Upper lobe of left lung (tissue), 6 donors: Measurements from ENCODE around the gene VSTM2B. TPM values are rescaled to one million over a fixed set of nuclear protein-coding genes. Genes with fewer than 3 reads are reported as not detected.

Experiments used
- ATAC-seq, 2 donors: fragments of 200-7000 bp; cut with Tn5 transposase; one replicate each; pipeline ENCODE4 v1.9.1; 2022; ENCODE audit warnings: mild to moderate bottlenecking in 2 of 2, moderate library complexity in 2 of 2; ENCODE audit not compliant: low FRiP score in 2 of 2
- DNase-seq, 2 donors: peaks; one replicate each; pipeline ENCODE4 v3.0.0-alpha.2; 2019 to 2020
- H3K27ac ChIP-seq, 4 donors: fragments of 200-600 bp; sonication (generic); one replicate each; pipeline ENCODE4 v1.5.1; 2016 to 2019
- H3K27me3 ChIP-seq, 4 donors: fragments of 200-600 bp; sonication (generic); one replicate each; pipeline ENCODE4 v1.5.1; 2017 to 2019
- H3K36me3 ChIP-seq, 4 donors: fragments of 200-600 bp; sonication (generic); one replicate each; pipeline ENCODE4 v1.5.1; 2016 to 2019
- H3K4me1 ChIP-seq, 4 donors: fragments of 200-600 bp; sonication (generic); one replicate each; pipeline ENCODE4 v1.5.1; 2018 to 2019
- H3K4me3 ChIP-seq, 4 donors: fragments of 200-600 bp; sonication (generic); one replicate each; pipeline ENCODE4 v1.5.1; 2017 to 2019; ENCODE audit warnings: mild to moderate bottlenecking in 2 of 4, moderate library complexity in 1 of 4
- H3K9me3 ChIP-seq, 4 donors: fragments of 200-600 bp; sonication (generic); one replicate each; pipeline ENCODE4 v1.5.1; 2018 to 2019
- EP300 ChIP-seq, 4 donors: sonication (generic); formaldehyde crosslinking; IDR thresholded peaks; one replicate each; pipeline ENCODE4 v1.5.1; 2017; ENCODE audit warnings: antibody characterized with exemption in 4 of 4, control low read depth in 2 of 4
- POLR2A ChIP-seq, 4 donors: fragments of 450-650 bp; IDR thresholded peaks; one replicate each; pipeline ENCODE4 v1.5.1; 2016 to 2017; ENCODE audit warnings: antibody characterized with exemption in 4 of 4, mild to moderate bottlenecking in 2 of 4
- POLR2AphosphoS5 ChIP-seq, 2 donors: sonication (generic); formaldehyde crosslinking; IDR thresholded peaks; one replicate each; pipeline ENCODE4 v1.5.1; 2017; ENCODE audit warnings: antibody characterized with exemption in 2 of 2
- WGBS, 2 donors: methylation state at CpG; one replicate each; pipeline ENCODE4 v1.1.5; 2017 to 2018; 5-methylcytosine and 5-hydroxymethylcytosine counted together
- total RNA-seq, 6 donors: library from RNA; depleted of rRNA in 4 of 6; stranded (reverse); fragments of >200 nt in 4 of 6; gene quantifications; one replicate each; pipeline versions ENCODE4 v1.1.0 to v1.2.1, GENCODE V29; 2016 to 2021
- TF ChIP-seq, protein P1 (sequence below), 6 experiments: fragments of 450-650 bp in 4 of 6; fragments of 200-600 bp in 2 of 6; sonication (generic) in 2 of 6; IDR thresholded peaks; one replicate each; pipeline ENCODE4 v1.5.1; 2016 to 2019; ENCODE audit warnings: antibody characterized with exemption in 6 of 6
- donor health status: DM: no; HTN: no; CAD: no; lungs with moderate emphysema.
- donor health status: DM: no; HTN: yes; CAD: no; lungs with severe emphysema.

The VSTM2B gene
- total RNA-seq, 6 donors from 2014 or later = not detected

DNA sequence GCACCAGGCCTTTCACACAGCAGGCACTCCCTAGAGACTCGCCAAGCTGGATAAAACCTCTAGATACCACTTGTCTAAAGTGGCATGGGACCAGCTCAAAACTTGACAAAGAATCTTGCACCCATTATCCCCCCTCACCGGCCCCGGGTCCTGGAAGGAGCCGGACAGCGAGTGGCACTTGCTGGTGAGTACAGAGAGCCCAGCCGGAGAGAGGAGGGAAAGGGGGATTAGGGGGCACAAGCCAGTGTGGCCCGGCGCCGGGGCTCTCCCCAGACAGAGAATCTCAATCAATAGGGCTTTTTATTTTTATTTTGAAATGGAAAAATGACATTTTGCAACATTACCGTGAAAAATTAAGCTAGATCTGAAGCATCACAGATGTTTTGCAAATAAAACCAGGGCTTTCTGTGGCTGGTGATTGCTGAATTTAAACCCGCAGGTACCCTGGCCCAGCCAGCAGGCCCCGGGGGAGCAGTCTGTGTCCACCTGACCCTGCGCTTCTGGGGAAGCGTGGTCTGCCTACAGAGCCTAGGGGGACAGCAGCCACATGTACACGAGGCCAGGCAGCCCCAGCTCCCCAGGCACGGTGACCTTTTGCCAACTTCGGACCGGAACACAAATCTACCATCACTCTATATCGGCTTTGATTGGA is 10.0 kb upstream of the VSTM2B start:
- WGBS, 2 donors = 70 to 73% methylated on average over 19 of the region's 19 CpGs
- Histone ChIP-seq H3K27ac (no peak overlapping the region), H3K9me3 (no peaks in the 10 kb centered on the region), H3K4me3 (no peak overlapping the region), H3K4me1 (no peaks in the 10 kb centered on the region), H3K27me3 (no peaks in the 10 kb centered on the region), H3K36me3 (no peaks in the 10 kb centered on the region)
- DNase-seq (peak in 1 of 2 donors; percentile 49), ATAC-seq (no peak)
- TF ChIP-seq, protein P1, sequence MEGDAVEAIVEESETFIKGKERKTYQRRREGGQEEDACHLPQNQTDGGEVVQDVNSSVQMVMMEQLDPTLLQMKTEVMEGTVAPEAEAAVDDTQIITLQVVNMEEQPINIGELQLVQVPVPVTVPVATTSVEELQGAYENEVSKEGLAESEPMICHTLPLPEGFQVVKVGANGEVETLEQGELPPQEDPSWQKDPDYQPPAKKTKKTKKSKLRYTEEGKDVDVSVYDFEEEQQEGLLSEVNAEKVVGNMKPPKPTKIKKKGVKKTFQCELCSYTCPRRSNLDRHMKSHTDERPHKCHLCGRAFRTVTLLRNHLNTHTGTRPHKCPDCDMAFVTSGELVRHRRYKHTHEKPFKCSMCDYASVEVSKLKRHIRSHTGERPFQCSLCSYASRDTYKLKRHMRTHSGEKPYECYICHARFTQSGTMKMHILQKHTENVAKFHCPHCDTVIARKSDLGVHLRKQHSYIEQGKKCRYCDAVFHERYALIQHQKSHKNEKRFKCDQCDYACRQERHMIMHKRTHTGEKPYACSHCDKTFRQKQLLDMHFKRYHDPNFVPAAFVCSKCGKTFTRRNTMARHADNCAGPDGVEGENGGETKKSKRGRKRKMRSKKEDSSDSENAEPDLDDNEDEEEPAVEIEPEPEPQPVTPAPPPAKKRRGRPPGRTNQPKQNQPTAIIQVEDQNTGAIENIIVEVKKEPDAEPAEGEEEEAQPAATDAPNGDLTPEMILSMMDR (IDR thresholded peaks at IDR 0.05) = no peak
- TF ChIP-seq POLR2A (IDR thresholded peaks at IDR 0.05) (no peak), EP300 (IDR thresholded peaks at IDR 0.05) (no peak), POLR2AphosphoS5 (IDR thresholded peaks at IDR 0.05) (no peak)

DNA sequence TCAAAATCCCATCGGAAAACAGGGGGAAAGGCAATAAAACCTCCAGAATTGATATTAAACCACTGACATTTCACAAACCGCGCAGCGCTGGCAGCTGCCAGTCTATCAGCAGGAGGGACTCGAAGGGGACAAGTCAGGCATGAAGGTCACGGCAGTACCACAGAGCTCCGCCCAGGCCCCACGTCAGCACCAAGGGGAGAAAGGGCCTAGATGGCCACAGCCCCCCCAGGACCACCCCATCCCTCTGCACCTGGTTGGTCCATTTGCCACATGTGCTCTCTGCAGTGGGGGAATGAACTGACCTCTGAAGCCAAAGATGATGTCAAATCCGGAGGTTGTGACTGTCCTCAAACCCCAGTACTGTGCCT is 9.5 kb upstream of the VSTM2B start:
- 88 to 89% methylated on average over 9 of the region's 9 CpGs for WGBS, 2 donors
- ATAC-seq (peak in 1 of 2 donors; percentile 2), DNase-seq (no peak)
- no peaks in the 10 kb centered on the region for H3K4me1 ChIP-seq
- H3K4me3 ChIP-seq = no peak overlapping the region
- no peaks in the 10 kb centered on the region for H3K36me3 ChIP-seq
- H3K27me3 ChIP-seq = no peaks in the 10 kb centered on the region
- H3K9me3 ChIP-seq = no peaks in the 10 kb centered on the region
- no peak overlapping the region for H3K27ac ChIP-seq
- no peak for TF ChIP-seq POLR2A (IDR thresholded peaks at IDR 0.05)
- TF ChIP-seq, protein P1 (IDR thresholded peaks at IDR 0.05) = no peak
- no peak for TF ChIP-seq EP300 (IDR thresholded peaks at IDR 0.05)
- no peak for TF ChIP-seq POLR2AphosphoS5 (IDR thresholded peaks at IDR 0.05)

DNA sequence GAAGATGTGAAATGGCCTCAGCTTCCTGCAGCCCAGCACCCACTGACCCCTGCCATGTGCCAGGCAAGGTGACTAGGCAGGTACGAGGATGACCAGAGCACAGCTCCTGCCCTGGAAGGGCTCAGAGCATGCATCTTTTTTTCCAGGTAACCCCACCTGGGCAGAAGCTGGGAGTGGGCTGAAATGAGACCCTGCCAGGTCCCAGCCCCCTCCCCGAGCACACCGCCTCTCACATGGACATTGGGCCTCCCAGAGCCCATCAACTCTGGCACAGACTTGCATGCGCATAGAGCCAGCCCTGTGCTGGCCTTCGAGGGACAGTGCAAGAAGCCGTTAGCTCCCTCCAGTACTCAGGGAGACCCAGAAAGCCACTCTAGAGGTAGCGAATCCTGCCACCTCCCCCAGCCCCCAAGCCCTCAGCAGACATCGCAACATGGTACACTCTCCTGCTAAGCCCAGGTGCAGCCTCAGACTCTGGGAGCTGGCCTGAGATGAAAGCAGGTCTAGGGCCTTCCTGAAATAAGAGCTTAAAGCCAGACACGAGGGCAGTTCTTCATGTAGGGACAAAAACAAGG is 8.9 kb upstream of the VSTM2B start:
- TF ChIP-seq EP300 (IDR thresholded peaks at IDR 0.05) = no peak
- TF ChIP-seq POLR2A (IDR thresholded peaks at IDR 0.05) = no peak
- TF ChIP-seq POLR2AphosphoS5 (IDR thresholded peaks at IDR 0.05) = no peak
- TF ChIP-seq, protein P1 (IDR thresholded peaks at IDR 0.05) = no peak
- no peak overlapping the region for H3K4me3 ChIP-seq
- H3K27me3 ChIP-seq = no peaks in the 10 kb centered on the region
- H3K27ac ChIP-seq = no peak overlapping the region
- DNase-seq = no peak
- 33 to 65% methylated on average over 1 to 8 of the region's 9 CpGs for WGBS, 2 donors
- no peaks in the 10 kb centered on the region for H3K9me3 ChIP-seq
- no peak for ATAC-seq
- no peaks in the 10 kb centered on the region for H3K4me1 ChIP-seq
- no peaks in the 10 kb centered on the region for H3K36me3 ChIP-seq

DNA sequence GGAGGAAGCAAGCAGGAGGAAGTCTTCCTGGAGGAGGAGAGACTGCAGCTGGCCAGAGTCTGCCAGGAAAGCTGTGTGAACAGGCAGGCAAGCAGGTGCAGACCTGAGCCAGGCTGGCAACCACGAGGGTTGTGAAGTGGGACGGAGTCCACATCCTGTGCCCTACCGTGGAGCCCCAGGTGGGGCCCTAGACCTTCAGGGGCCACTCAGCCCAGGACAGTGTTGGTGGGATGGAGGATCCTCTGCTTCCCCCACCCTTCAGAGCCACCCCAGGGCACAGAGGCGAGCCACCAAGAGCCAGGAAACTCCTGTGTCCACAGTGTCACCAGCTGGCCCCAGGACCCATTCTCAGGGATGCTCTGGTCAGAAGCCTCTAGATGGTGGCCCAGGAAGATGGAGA is 8.4 kb upstream of the VSTM2B start:
- 51 to 71% methylated on average over 3 of the region's 4 CpGs for WGBS, 2 donors
- DNase-seq (no peak), ATAC-seq (no peak)
- H3K36me3 ChIP-seq = no peaks in the 10 kb centered on the region
- no peak overlapping the region for H3K4me3 ChIP-seq
- no peak overlapping the region for H3K27ac ChIP-seq
- no peaks in the 10 kb centered on the region for H3K27me3 ChIP-seq
- no peaks in the 10 kb centered on the region for H3K9me3 ChIP-seq
- TF ChIP-seq POLR2A (IDR thresholded peaks at IDR 0.05) = no peak
- TF ChIP-seq POLR2AphosphoS5 (IDR thresholded peaks at IDR 0.05) = no peak
- TF ChIP-seq, protein P1 (IDR thresholded peaks at IDR 0.05) = no peak
- no peak for TF ChIP-seq EP300 (IDR thresholded peaks at IDR 0.05)
- no peaks in the 10 kb centered on the region for H3K4me1 ChIP-seq

DNA sequence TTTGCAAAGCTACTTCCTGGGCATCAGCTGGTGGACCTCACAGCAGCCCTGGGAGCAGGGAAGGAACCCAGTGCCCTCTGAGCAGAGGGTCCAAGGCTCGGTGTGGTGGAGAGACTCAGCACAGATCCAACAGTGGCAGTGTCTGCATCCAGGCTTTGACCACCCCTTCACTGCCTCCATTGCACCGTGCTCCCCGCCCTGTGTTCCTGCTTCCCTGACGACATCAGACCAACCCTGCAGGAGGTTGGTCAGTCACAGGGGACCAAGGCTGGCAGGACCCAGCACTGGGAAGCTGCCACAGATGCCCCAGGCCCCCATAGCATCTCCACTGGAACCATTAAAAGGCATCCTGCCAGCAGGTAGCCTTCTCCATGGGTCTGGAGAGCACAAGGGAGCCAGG is 7.8 kb upstream of the VSTM2B start:
- H3K9me3 ChIP-seq = no peaks in the 10 kb centered on the region
- DNase-seq = no peak
- no peaks in the 10 kb centered on the region for H3K36me3 ChIP-seq
- no peak overlapping the region for H3K27ac ChIP-seq
- H3K4me3 ChIP-seq = no peak overlapping the region
- no peak for ATAC-seq
- H3K27me3 ChIP-seq = no peaks in the 10 kb centered on the region
- 78% methylated on average over 4 of the region's 4 CpGs; no CpG with 5 or more reads in 1 of the 2 donors for WGBS, 2 donors
- TF ChIP-seq, protein P1 (IDR thresholded peaks at IDR 0.05) = no peak
- TF ChIP-seq EP300 (IDR thresholded peaks at IDR 0.05) (no peak), POLR2A (IDR thresholded peaks at IDR 0.05) (no peak), POLR2AphosphoS5 (IDR thresholded peaks at IDR 0.05) (no peak)
- no peaks in the 10 kb centered on the region for H3K4me1 ChIP-seq
